A673 (cell line): Measurements from ENCODE around the gene TBC1D5.

Experiments
- CTCF ChIP-seq: fragments of 300-800, 200-600 bp; sonication (generic); conservative IDR thresholded peaks from 2 replicates; pipeline ENCODE4 v1.5.1; 2017; ENCODE audit warnings: low read depth, mild to moderate bottlenecking, antibody characterized with exemption, low read length, moderate library complexity, mixed read lengths
- EZH2 ChIP-seq: fragments of 200-600 bp; sonication (generic); IDR thresholded peaks from 2 replicates; pipeline ENCODE4 v1.6.1; 2017; ENCODE audit warnings: borderline replicate concordance, low read depth, mild to moderate bottlenecking, mixed read lengths, antibody characterized with exemption, low read length; ENCODE audit not compliant: poor library complexity, severe bottlenecking

- TF ChIP-seq CTCF, result no peak
- TF ChIP-seq EZH2, result no peak
Observed at GRCh38 chr3:17183951-17184550, 558.4 kb downstream of the TBC1D5 start.
